Left ventricle myocardium superior (tissue), 1 donor: Measurements from ENCODE around the gene RANBP1. TPM values are rescaled to one million over a fixed set of nuclear protein-coding genes. Genes with fewer than 3 reads are reported as not detected.
A peak's percentile ranks its signal among the peaks of the same experiment; 100 is the strongest.

Experiments used
- ATAC-seq: fragments of 200-7000 bp; cut with Tn5 transposase; one replicate; pipeline ENCODE4 v1.9.1; 2020; ENCODE audit warnings: mild to moderate bottlenecking, moderate library complexity
- DNase-seq: peaks from one replicate; pipeline ENCODE4 v3.0.0-alpha.2; 2020
- intact Hi-C: fragments of 100-400 bp; cut with micrococcal nuclease; formaldehyde crosslinking; loops from one replicate; pipeline ENCODE4 v1.11.0; 2022
- total RNA-seq: library from RNA; stranded (reverse); fragmentation: NEBNext Ultra II Directional; extraction: Animal tissue kit (Norgen Biotek cat#: 25700); gene quantifications from one replicate; pipeline ENCODE4 v1.2.1, GENCODE V29; 2021
- donor health status: DM: no; HTN: yes; CAD: no; lungs with severe emphysema.

Gene RANBP1
- total RNA-seq, 1 donor from 2014 or later: 36.6 TPM

- intact Hi-C loops: no loop called here
These were observed 9.6 kb upstream of the RANBP1 start for GRCh38 chr22:20106205-20106848.

DNA sequence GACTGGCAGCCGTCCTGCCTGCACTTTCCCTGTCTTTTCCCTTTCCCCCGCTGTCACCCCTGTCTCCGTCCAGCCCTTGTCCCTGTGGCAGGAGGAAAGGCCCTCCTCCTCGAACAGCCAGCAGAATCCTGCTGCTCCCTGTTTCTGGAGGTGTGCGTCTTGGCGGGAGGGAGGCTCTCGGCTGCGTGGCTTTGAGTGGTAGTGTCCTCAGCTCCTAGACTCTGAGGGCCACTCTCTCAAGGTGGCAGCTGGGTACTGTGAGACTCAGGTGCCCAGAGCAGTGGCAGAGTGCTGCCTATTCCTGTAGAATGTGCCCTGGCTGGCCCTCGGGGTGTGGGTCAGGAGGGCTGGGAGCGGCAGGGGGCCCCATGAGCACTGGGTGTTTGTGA is 9.1 kb upstream of the RANBP1 start:
- intact Hi-C loops: no loop called here
- DNase-seq (peak; percentile 17), ATAC-seq (no peak)

More at GRCh38 chr22:20106205-20106848, 9.6 kb upstream of the RANBP1 start:
- ATAC-seq (no peak), DNase-seq (peak; percentile 9)

DNA sequence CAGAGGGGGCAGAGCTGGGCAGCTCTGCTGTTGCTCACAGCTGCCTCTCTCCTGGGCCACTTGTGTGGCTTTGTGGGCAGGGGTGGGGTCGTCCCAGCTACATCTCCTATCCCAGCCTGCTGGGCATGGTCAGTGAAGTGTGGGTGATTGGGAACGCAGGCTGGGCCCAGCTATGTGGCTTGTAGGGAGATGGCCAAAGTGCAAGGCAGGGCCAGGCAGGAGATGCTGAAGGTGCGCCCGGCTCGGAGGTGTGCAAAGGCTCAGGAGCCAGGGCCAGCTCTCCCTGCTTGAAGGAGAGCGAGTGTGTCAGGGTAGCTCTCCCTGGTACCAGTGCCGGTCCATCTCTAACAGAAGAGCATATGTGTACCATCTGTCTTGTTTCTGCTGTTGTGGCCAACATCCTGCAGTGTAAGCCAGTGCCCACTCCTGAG is 8.4 kb upstream of the RANBP1 start:
- peak; percentile 15 for DNase-seq

GRCh38 chr22:20107951-20108756 is 7.8 kb upstream of the RANBP1 start:
- intact Hi-C loops: no loop called here

More for the DNA sequence above, 8.4 kb upstream of the RANBP1 start:
- intact Hi-C loops: no loop called here
- ATAC-seq: no peak

GRCh38 chr22:20108757-20109230 is 7.1 kb upstream of the RANBP1 start:
- ATAC-seq: no peak
- intact Hi-C loops: no loop called here
- peak; percentile 15 for DNase-seq

More at GRCh38 chr22:20107951-20108756, 7.8 kb upstream of the RANBP1 start:
- DNase-seq (peak; percentile 26), ATAC-seq (no peak)

GRCh38 chr22:20109411-20110358 is 6.2 kb upstream of the RANBP1 start:
- ATAC-seq (peak; percentile 6), DNase-seq (peak; percentile 33)
- intact Hi-C loops: no loop called here

DNA sequence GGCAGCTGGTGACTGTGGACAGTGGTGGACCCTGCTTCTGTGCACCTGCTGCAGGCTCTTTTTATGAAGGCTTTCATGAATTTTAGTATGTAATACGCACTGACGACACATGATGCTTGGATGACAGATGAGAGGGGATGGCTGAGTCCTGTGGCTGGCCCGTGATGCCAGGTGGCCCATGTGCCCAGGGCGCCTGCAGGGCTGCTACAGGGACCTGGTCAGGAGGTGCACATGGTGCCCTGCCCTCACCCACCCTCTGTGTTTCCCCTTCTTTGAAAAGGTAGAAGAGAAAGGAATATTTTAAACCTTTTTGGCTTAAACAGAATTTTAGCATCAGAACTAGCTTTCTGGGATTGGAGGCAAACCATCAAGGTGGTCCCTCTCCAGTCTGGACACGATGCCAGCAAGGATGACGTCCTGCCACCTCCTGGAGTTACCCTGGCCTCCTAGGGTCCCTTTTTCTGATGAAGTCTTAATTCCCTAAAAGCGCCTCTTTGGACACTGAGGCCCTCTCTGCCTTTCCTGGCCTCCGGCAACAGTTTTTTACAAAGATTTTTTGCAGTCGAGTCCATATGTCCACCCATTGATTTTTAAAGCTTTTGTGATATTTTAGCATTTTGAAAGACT is 5.4 kb upstream of the RANBP1 start:
- ATAC-seq: no peak
- intact Hi-C loops: no loop called here
- DNase-seq: peak; percentile 21

DNA sequence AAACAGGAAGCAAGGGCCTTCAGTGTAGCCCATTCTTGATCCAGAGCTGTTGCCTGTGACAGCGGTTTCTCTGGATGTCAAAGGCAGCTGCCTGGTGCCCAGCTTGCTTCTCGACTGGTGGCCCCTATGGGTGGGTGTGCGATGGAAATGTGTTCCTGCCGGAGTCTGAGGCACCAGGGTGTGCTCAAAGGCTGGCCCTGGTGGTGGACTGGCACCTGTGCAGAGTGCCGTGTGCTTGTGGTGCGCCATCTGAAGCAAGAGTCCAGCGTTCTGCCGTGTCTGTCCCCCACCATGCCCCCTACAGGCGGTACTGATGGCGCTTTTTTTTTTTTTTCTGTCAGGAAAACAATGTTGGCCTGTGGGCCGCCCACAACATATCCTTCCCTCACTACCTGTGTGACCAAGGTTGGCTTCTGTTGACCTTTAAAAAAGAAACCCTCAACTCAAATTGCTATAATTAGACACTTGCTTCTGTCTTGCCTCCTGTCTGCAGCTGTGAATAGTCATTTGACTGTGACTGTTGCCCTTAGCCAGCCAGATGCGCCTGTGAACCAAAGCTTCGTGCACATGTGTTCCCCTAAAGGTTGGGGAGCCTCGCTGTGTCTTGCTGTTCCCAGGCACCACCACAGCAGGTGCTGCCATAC is 4.7 kb upstream of the RANBP1 start:
- no peak for ATAC-seq
- intact Hi-C loops: no loop called here
- DNase-seq: peak; percentile 20

DNA sequence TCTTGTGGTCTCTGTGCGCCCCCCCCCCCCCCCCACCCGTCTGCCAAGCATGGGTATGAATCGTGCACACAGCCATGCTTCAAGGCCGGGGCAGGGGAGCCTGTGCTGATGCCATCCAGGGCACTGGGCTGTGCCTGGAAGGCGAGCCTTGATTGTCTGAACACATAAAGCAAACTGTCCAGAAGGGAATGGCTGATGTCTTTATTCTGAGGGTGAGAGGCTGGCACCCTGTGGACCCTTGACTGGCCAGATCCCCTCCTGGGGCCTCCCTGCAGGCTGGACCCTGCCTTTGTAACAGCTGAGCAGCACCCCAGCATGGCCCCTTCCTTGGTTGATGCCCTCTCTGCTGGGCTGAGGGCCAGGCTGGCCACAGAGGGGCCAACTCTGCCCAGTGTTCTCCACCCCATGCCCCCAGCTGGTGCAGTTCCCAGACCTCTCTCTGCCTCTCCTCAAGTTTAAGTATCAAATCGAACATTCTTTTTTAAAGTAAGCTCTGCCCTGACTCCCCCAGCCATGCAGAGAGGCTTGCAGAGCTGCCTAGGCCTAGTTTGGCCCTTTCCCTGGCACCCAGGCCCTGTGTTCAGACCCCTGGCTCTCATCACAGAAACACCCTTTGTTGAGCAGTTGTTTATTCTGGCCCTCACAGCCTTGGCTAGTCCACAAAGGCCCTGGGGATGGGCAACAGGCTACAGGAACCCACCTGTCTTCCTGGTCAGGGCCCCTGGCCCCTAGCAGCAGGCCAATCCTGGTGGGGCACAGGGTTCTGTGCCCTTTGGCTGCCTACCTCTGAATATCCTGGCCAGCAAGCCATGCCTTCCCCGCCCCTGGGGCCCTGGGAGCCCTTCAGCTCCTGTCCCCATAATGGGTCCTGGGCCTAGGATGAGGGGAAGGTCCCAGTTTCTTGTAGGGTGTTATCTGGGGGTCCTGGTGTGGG is 3.9 kb upstream of the RANBP1 start:
- ATAC-seq (no peak), DNase-seq (peak; percentile 30)
- intact Hi-C loops: no loop called here

- DNase-seq: peak; percentile 29
- ATAC-seq: no peak
- intact Hi-C loops: no loop called here
These were observed 3.0 kb upstream of the RANBP1 start for GRCh38 chr22:20112623-20113511.

- no peak for ATAC-seq
- intact Hi-C loops: no loop called here
- DNase-seq: peak; percentile 11
These were observed 2.2 kb upstream of the RANBP1 start for GRCh38 chr22:20113551-20114310.

GRCh38 chr22:20114506-20115475 is 1.1 kb upstream of the RANBP1 start:
- DNase-seq: peak; percentile 30
- intact Hi-C loops: no loop called here
- ATAC-seq: no peak

GRCh38 chr22:20116376-20116950 is 559 bp downstream of the RANBP1 start:
- intact Hi-C loops: no loop called here
- DNase-seq (peak; percentile 43), ATAC-seq (peak; percentile 2)

DNA sequence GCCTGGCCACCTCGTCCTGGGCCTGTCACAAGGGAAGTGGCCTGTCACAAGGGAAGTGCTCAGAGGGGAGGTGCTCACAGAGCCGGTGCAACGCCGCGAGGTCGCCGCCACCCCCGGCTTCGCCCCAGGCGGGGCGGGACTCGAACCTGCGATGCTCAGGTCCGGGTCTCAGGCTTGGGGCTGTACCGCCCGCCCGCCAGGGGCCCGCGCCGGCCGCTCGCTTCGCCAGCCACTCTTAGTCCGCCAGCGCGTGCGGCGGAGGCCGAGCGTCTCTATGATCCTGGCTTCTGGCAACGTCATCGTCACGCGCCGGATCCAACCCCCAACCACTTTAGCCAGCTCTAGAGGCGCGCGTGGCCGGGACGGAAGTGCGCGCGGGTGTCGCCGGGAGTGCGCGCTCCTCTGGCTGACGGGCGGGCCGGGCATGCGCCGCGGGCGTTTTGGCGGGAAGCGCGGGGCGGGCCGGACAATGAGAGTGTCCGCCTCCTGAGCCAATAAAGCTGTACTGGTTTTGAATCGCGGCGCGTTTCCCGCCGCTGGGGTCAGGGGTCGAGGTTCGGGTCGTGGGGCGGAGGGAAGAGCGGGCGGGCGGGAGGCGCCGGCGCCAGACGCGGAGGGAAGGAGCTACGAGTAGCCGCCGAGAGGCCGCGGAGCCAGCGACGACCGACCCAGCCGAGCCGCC is 1.2 kb downstream of the RANBP1 start, which contains the start of gene TRMT2A:
TRMT2A (minus strand) TSS at position 276 of the 682 bp plus-strand sequence. CDS start 320 bp downstream, outside the sequence.
- peak; percentile 92 for ATAC-seq
- peak; percentile 99 for DNase-seq
- intact Hi-C loops: no loop called here
